ENCODE data around the gene CHST14. TPM values are rescaled to one million over a fixed set of nuclear protein-coding genes. Genes with fewer than 3 reads are reported as not detected.

Gene CHST14
- polyA plus RNA-seq, 2 of the 4 experiments (the other 2 are of a cell fraction): 8.6 to 11.0 TPM

- TF ChIP-seq HMGXB4 (CRISPR knock-in tag; IDR thresholded peaks at IDR 0.05; ENCODE audit: borderline replicate concordance) (no peak), NR3C1 (IDR thresholded peaks at IDR 0.05) (no peak), NPAS2 (CRISPR knock-in tag; IDR thresholded peaks at IDR 0.05; ENCODE audit: borderline replicate concordance) (no peak)
These were observed 31.3 kb upstream of the CHST14 start (continued) for GRCh38 chr15:40439461-40439959.

GRCh38 chr15:40439960-40440742, 30.6 kb upstream of the CHST14 start:
- CTCF ChIA-PET: interaction anchor here (0.6 to 4.1 kb wide), 12 partner anchors 11 to 165 kb away, joined by 3 to 18 read pairs (median 4); no protein-coding TSS in a partner anchor

GRCh38 chr15:40440743-40441564, 29.8 kb upstream of the CHST14 start, which contains the start of gene BAHD1:
TSS of gene BAHD1 (plus strand) at chr15:40440953. CDS start at chr15:40458465, 17,512 bp downstream.
- ChIA-PET POLR2A (interaction anchor here (0.6 kb wide), 1 partner anchor 18 kb away, joined by 9 read pairs; no protein-coding TSS in a partner anchor), CTCF (interaction anchor here (0.6 to 4.1 kb wide), 9 partner anchors 10 to 329 kb away, joined by 3 to 18 read pairs (median 4); no protein-coding TSS in a partner anchor)
- 0 out of 2 replicates have a peak, but pooled peaks have one; percentile 39 for TF ChIP-seq E2F6 (IDR thresholded peaks at IDR 0.05; ENCODE audit: borderline replicate concordance, low read depth)
- TF ChIP-seq RAD21 (conservative IDR thresholded peaks at IDR 0.05 in 1 of 2, IDR thresholded peaks at IDR 0.05 in 1 of 2): 0 out of 5 replicates have a peak, but pooled peaks of 1 of the 2 experiments have one; percentile 11
- TF ChIP-seq POLR2AphosphoS2 (conservative IDR thresholded peaks at IDR 0.05; ENCODE audit: low read length): no peak
- TF ChIP-seq ELK1 (IDR thresholded peaks at IDR 0.05; ENCODE audit: low read depth, low read length): no peak
- peak; percentile 63; the same call in 1 of the 2 replicates for TF ChIP-seq MAX (IDR thresholded peaks at IDR 0.05)
- ATAC-seq (peak; percentile 84 to 92), FAIRE-seq (no peak), DNase-seq (ENCODE audit: low read depth in 1 of 2, low spot score in 1 of 2) (peak; percentile 89 to 96)
- no peaks in the 10 kb centered on the region for H3K9me3 ChIP-seq
- peaks cover 21% of the 10 kb centered on the region; the same call in 1 of the 3 replicates for H3K4me1 ChIP-seq
- peak within 1 kb of the TSS; percentile 91 to 100 for H3K27ac ChIP-seq
- no CpG with 5 or more reads among the region's 119 CpGs for WGBS (ENCODE audit: missing lambda C conversion rate)
- peak within 1 kb of the TSS; percentile 93 for H3K4me3 ChIP-seq
- H3K4me2 ChIP-seq: peak within 1 kb of the TSS; percentile 100

More at GRCh38 chr15:40439960-40440742, 30.6 kb upstream of the CHST14 start:
- POLR2A ChIA-PET: no interaction called here
- Histone ChIP-seq H3K4me1 (peaks cover 22% of the 10 kb centered on the region; the same call in 1 of the 3 replicates), H3K27ac (peak overlapping the region; percentile 91 to 100), H3K9me3 (no peaks in the 10 kb centered on the region), H3K4me3 (peak overlapping the region; percentile 93), H3K4me2 (peak overlapping the region; percentile 100)
- TF ChIP-seq ELK1 (IDR thresholded peaks at IDR 0.05; ENCODE audit: low read depth, low read length) (no peak), PHF8 (IDR thresholded peaks at IDR 0.05; ENCODE audit: borderline replicate concordance, low read depth) (peak; percentile 21; the same call in 1 of the 2 replicates), POLR2A (IDR thresholded peaks at IDR 0.05; ENCODE audit: low read length) (0 out of 2 replicates have a peak, but pooled peaks have one; percentile 8)
- ATAC-seq: peak; percentile 46 to 66; a peak in 5 of 6 replicates
- no peak for FAIRE-seq
- WGBS (ENCODE audit: missing lambda C conversion rate): 1% methylated on average over 17 of the region's 35 CpGs
- DNase-seq (ENCODE audit: low read depth in 1 of 2, low spot score in 1 of 2): peak in 1 of 2 experiments; percentile 18
